Inflammatory macrophage treated with lipopolysaccharide for 4 hours (primary cell): ENCODE results near the gene MAN1A1.
"Not testable (repeated sequence)": the region's sequence is repeated elsewhere in the genome, so short reads cannot be mapped to it uniquely, and the experiment has no call there.

Experiments
- DNase-seq: peaks from one replicate; pipeline ENCODE4 v3.0.0-alpha.2; 2020

Gene MAN1A1

DNA sequence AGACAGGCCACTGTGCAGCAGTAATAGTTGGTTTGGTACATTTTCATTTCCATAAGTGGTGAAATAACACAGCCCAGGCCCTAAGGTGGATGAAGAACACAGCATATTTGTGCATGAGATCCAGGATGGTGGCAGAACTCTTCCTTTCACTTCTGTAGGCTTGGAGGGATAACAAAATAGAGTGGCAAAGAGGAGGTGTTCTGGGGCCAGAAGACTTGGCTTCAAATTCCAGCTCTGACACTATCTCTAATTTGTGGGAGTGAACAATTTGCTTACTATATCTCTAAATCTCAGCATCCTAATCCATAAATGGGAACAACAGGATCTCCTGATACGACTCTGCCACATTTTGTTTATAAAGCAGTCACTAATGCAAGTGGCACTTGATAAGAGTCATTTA, 159.4 kb downstream of the MAN1A1 start:
- DNase-seq = no peak

- no peak for DNase-seq
Measured at GRCh38 chr6:119189498-119189897, 160.1 kb downstream of the MAN1A1 start.

GRCh38 chr6:119187596-119187995, 162.0 kb downstream of the MAN1A1 start:
- no peak for DNase-seq

GRCh38 chr6:119186490-119186889, 163.1 kb downstream of the MAN1A1 start:
- DNase-seq = no peak

DNA sequence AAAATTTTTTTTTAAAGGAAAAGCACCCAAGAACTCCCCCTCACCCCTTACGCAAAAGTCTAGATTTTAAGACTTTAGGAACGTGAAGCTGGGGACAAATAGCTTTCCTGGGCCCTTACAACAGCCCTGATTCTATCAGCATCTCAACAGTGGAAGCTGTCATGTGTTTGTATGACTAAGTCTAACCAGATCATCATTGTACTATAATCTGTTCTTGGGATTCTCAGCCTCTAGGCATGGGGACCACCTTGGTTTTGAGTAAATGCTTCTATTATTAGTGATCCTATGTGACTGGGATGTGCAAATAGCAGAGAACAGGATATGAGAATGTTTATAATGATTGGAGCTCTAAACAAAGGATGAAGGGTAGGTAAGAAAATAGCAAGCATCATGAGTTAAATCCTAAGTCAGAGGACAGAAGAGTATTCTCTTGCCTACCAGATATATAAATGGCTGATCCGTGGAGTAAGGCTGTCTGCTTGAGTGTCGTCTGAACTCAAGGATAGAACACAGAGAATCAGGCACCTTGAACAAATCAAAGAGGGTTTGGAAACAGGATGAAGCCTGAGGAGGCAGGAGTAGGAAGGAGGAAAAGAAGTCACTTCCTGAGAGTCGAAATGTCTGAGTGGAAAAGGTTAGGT, 165.4 kb downstream of the MAN1A1 start:
- no peak for DNase-seq

DNA sequence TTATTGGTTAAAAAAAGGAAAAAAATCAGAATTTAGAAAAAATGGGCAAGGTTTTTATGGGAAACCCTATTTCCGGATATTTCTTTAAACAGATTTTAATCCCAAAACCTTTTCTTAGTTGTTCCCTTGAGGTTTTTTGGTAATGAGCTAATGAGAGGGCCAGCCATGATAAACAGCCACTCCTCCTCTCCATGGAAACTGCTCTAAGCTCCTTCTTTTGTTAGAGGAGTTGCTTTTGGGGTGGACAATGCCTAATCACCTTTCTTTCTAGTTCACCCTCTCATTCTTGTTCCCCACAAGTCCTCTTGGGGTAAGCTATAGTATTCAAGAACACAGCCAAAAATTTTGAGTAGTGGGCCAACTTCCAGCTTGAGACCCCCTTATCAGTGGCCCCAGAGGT, 166.1 kb downstream of the MAN1A1 start:
- DNase-seq = no peak

- DNase-seq = no peak
Measured at GRCh38 chr6:119182875-119183274, 166.7 kb downstream of the MAN1A1 start.

GRCh38 chr6:119182216-119182803, 167.3 kb downstream of the MAN1A1 start:
- DNase-seq = no peak

GRCh38 chr6:119181046-119181445, 168.5 kb downstream of the MAN1A1 start:
- DNase-seq = no peak

- DNase-seq = no peak
Measured at GRCh38 chr6:119179842-119180241, 169.7 kb downstream of the MAN1A1 start.

DNA sequence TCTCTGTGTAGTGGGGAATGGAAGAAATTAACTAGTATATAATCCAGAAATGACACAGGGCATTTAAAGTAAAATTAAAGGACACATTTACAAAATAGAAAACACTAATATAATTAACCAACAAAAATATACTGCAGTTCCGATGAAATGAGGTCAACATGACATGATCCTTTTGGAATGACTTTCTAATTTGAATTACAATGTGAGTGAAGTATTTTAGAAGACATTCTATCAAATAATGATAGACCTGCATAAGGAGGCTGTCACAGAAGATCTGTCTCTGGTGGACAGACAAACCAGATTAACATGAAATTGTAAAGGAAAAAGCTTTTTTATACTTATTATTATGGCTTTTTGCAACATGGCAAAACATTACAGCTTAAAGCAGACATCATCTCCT, 170.5 kb downstream of the MAN1A1 start:
- no peak for DNase-seq

- DNase-seq = no peak
Measured at GRCh38 chr6:119176445-119176844, 173.1 kb downstream of the MAN1A1 start.

GRCh38 chr6:119174879-119175817, 174.4 kb downstream of the MAN1A1 start:
- DNase-seq = peak; percentile 7

DNA sequence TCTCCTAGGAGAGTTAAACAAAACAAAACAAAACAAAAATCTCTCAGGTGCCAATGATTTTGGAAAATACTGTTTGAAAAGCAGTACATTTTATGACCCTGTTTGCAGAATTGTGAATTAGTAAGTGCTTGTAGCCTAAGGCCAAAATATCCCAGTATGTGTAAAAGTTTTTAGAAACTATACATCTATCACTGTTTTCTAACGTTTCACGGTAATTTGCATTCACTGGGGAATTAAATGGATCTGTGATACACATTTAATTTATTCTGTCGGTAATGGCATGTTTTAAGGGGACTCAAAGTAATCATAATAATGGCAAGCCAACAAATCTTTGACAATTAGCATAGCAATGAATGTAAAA, 175.5 kb downstream of the MAN1A1 start:
- no peak for DNase-seq

DNA sequence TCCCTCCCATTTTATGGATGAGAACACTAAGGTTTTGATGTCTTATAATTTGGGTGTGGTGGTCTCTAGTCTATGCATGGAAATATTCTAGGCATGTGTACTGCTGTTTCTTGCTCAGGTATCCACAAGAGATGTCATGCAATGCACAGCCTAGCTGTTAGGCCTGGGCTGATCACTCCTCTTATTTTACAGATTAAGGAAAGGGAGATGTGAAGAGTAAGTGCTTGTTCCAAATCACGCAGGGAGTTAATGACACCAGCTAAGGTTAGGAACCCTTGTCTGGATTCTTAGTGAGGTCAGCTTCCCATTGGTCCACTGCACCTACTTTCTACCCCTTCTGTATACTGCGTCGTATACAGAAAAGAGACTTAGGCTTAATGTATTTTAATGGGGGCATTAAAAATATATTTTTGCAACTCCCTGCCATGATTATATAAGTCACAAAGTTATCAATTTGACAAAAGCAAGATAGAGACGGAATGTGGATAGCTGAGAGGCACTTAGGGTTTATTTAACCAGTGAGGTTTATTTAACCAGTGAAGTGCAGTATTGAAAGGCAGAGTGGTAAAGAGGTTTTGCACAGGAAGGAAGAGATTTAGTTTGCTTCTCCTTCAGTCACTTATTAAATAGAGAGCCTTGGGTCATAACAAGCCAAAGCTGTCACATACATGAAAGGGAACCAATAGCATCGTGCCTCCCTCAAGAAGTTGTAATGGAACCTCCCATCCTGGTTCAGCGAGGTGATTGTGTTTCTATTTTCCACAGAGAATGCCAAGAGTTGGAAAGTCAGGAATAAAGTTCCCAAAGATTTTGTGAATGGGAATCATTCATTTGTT, 176.1 kb downstream of the MAN1A1 start:
- no peak for DNase-seq

GRCh38 chr6:119172824-119173223, 176.7 kb downstream of the MAN1A1 start:
- no peak for DNase-seq

DNA sequence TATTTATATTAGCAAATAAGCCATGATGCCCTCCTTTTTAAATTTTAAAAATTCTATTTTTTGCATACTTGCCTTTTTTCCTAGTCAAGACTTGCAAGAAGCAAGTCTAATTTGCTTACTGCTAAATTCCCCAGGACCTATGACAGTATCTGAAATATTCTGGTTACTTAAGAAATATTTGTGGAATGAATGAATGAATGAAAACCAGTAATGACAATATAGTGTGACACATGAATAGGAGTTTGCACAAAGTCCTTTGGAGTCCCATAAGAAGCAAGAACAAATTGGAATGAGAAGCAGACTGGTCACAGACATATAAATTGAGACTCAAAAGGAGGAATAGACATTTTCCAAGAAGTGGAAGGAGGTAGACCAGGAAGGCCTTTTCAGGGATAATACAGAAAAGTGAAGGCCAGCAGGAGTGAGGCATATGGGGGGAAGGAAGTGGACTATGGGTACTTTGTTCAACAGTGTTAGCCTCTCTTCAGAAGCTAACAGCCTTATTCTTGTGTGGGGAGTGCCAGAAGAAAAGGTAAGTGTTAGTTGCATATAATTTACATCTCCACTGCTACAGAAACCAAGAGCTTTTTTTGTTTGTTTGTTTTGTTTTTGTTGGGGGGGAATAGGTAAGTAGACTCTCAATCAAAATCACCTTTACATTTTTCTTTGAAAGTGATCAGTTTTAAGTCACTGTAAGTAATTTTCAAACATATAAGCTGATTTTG, 177.5 kb downstream of the MAN1A1 start:
- no peak for DNase-seq

DNA sequence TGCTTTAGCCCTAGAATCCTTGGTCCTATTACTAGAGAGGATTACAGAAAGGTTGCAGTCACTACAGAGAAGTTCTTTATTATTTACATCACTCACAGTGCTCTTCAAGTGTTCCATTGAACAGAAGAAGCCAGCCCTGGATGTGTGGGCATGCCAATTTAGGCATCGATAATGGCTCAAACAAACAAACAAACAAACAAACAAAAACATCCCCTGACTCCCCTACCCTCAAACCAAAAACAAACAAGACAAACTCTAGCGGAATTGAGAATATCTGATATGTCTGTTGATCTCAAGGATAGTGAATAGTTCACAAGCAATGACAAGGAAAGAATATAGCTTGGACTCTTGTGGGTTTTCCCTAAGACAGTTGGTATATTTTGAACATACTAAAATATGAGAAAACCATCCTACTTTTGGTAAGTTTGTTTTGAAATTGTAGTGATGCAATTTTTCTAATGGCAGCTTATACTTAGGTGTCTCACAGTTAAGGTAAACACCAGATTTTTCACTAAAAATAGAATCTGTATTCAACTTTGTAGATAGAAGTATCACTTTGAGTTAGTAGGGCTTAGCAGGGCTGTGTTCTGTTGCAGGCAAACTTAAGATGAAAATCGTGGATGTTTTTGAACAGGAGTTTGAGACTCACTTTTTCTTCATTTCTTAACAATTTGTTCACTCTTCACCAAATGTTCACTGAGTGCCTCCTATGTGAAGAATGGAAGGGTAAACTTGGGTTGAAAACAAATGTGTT, 178.3 kb downstream of the MAN1A1 start:
- no peak for DNase-seq

DNA sequence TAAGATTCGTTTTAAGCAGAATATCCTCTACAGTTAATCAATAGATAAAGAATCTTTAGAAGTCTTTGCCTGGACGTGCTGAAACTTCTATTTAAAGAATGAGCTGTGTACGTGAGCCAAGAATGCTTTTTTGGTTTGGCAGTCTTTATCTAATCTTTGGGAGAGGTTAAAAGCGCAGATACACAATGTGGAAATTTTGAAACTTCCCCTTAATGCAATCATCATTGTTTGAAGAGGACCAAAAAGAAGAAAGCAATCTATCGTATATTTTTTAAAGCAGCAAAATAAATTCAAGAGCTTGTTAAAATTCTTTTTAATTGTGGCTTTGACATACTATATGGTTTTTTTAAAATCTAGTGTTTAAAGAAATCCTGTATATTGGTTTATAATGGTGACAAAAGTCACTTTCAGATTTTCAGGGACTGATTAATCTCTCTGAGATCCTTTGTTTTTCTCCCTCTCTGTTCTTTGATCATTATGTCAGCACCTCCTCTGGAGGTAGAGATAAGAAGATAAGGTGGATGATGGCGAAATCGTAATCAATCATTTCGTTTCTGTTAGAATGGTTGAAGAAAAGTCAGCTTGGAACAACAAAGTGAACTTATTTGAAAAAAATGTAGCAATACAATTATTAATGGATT, 179.0 kb downstream of the MAN1A1 start:
- DNase-seq = no peak

- no peak for DNase-seq
Measured at GRCh38 chr6:119170103-119170446, 179.5 kb downstream of the MAN1A1 start.

DNA sequence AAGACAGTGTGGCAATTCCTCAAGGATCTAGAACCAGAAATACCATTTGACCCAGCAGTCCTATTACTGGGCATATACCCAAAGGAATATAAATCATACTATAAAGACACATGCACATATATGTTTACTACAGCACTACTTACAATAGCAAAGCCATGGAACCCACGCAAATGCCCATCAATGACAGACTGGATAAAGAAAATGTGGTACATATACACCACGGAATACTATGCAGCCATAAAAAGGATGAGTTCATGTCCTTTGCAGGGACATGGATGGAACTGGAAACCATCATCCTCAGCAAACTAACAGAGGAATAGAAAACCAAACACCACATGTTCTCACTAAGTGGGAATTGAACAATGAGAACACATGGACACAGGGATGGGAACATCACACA, 180.2 kb downstream of the MAN1A1 start:
- DNase-seq = not testable (repeated sequence)
